Cardiac fibroblast (primary cell): ENCODE data around the gene TM6SF1.
A peak's percentile ranks its signal among the peaks of the same experiment; 100 is the strongest.

Experiments
- DNase-seq, 2 donors: peaks; one replicate each; pipeline versions ENCODE4 v3.0.0 to v3.0.0-alpha.2; 2010; ENCODE audit warnings: low read depth in 2 of 2
- H3K4me3 ChIP-seq, 2 donors: replicated peaks in 1 of 2; 1 replicate in 1 of 2; 2 replicates in 1 of 2; pipeline ENCODE4 v1.5.1; 2011; ENCODE audit warnings: low read depth in 2 of 2, low read length in 2 of 2, mild to moderate bottlenecking in 2 of 2, moderate library complexity in 1 of 2
- TF ChIP-seq, protein P1 (sequence below): IDR thresholded peaks from one replicate; pipeline ENCODE4 v1.5.1; 2011; ENCODE audit warnings: low read depth, mild to moderate bottlenecking, low read length, inconsistent platforms

The TM6SF1 gene

GRCh38 chr15:83155942-83156341, 48.5 kb downstream of the TM6SF1 start:
- no peak overlapping the region for H3K4me3 ChIP-seq
- DNase-seq: no peak
- TF ChIP-seq, protein P1, sequence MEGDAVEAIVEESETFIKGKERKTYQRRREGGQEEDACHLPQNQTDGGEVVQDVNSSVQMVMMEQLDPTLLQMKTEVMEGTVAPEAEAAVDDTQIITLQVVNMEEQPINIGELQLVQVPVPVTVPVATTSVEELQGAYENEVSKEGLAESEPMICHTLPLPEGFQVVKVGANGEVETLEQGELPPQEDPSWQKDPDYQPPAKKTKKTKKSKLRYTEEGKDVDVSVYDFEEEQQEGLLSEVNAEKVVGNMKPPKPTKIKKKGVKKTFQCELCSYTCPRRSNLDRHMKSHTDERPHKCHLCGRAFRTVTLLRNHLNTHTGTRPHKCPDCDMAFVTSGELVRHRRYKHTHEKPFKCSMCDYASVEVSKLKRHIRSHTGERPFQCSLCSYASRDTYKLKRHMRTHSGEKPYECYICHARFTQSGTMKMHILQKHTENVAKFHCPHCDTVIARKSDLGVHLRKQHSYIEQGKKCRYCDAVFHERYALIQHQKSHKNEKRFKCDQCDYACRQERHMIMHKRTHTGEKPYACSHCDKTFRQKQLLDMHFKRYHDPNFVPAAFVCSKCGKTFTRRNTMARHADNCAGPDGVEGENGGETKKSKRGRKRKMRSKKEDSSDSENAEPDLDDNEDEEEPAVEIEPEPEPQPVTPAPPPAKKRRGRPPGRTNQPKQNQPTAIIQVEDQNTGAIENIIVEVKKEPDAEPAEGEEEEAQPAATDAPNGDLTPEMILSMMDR: no peak

DNA sequence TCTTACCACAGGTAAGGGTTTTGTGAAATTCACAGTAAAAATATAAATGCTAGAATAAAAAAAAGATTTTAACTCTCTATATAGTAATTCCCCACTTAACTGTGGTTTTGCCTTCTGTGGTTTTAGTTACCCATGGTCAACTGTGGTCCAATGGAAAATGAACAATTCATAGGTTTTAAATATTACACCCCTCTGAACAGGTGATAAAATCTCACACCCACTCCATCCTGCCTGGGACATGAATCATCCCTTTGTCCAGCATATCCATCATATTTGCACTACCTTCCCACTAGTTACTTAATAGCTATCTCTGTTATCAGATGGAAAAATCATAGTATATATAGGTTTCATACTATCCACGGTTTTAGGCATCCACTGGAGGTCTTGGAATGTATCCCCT, 50.9 kb downstream of the TM6SF1 start:
- H3K4me3 ChIP-seq: no peak overlapping the region
- TF ChIP-seq, protein P1: no peak
- DNase-seq: no peak

- no peak for DNase-seq
- no peak overlapping the region for H3K4me3 ChIP-seq
- TF ChIP-seq, protein P1: no peak
Observed at GRCh38 chr15:83160741-83161140, 53.3 kb downstream of the TM6SF1 start.

GRCh38 chr15:83163032-83163431, 55.6 kb downstream of the TM6SF1 start:
- H3K4me3 ChIP-seq: no peak overlapping the region
- TF ChIP-seq, protein P1: no peak
- peak; percentile 7 to 18 for DNase-seq

DNA sequence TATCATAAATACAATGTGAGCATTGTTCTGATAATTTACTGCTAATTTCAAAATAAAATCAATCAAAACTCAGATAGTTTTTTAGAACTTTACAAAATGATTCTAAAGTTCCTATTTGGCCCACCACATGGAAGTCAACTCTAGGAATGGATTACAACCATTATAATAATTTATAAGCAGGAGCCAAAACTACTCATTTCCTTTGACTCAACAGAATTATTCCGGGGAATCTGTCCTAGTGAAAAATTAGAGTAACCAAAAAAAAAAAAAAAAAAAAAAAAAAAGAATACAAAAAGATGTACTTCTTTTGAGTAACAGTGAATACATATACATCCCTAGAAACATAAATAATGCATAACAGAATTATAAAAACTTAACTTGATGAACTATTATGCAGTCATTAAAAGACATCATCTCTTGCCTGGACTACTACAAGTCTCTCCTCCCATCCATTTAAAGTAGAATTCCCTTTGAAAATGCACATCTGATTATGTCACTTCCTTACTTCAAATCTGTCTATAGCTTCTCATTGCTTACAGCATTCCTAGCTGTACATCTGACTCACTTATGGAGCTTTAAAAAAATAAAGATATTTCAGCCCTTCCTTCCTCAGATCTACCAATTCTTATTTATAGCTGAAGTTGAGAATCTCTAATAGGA, 56.8 kb downstream of the TM6SF1 start:
- TF ChIP-seq, protein P1: no peak
- no peak overlapping the region for H3K4me3 ChIP-seq
- peak; percentile 16 to 80 for DNase-seq

GRCh38 chr15:83164771-83165404, 57.4 kb downstream of the TM6SF1 start:
- TF ChIP-seq, protein P1: no peak
- DNase-seq: peak; percentile 6 to 29
- no peak overlapping the region for H3K4me3 ChIP-seq

DNA sequence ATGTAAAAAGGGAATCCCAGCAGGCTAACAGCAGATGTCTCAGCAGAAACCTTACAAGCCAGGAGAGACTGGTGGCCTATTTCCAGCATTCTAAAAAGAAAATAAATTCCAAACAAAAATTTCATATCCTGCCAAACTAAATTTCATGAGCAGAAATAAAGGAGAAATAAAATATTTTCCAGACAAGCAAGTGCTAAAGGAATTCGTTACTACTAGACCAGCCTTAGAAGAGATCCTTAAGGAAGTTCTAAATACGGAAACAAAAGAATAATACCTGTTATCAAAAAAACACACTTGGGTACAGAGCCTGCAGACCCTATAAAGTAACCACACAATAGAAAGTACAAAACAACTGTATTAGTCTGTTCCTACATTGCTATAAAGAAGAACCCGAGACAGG, 58.8 kb downstream of the TM6SF1 start:
- TF ChIP-seq, protein P1: no peak
- peak in 1 of 2 donors; percentile 14 for DNase-seq

More for the DNA sequence above, 58.8 kb downstream of the TM6SF1 start:
- H3K4me3 ChIP-seq: no peak overlapping the region
